ENCODE data around the gene DNMT3A. TPM values are rescaled to one million over a fixed set of nuclear protein-coding genes. Genes with fewer than 3 reads are reported as not detected.

The DNMT3A gene
- total RNA-seq, 1 experiment from 2014 or later: 17.7 TPM

GRCh38 chr2:25240636-25241035 lies 101.1 kb downstream of the DNMT3A start:
- no peak for DNase-seq (ENCODE audit: low read depth)

- DNase-seq (ENCODE audit: low read depth): no peak
Measured at GRCh38 chr2:25238920-25239319, 102.8 kb downstream of the DNMT3A start.

- DNase-seq (ENCODE audit: low read depth): no peak
Measured at GRCh38 chr2:25237764-25238163, 104.0 kb downstream of the DNMT3A start.

- DNase-seq (ENCODE audit: low read depth): no peak
Measured at GRCh38 chr2:25236736-25237135, 105.0 kb downstream of the DNMT3A start.

- DNase-seq (ENCODE audit: low read depth): no peak
Measured at GRCh38 chr2:25234738-25235137, 107.0 kb downstream of the DNMT3A start.

GRCh38 chr2:25233916-25234605 lies 107.7 kb downstream of the DNMT3A start:
- no peak for DNase-seq (ENCODE audit: low read depth)

GRCh38 chr2:25232248-25232825 lies 109.4 kb downstream of the DNMT3A start:
- no peak for DNase-seq (ENCODE audit: low read depth)

GRCh38 chr2:25230948-25231311 lies 110.8 kb downstream of the DNMT3A start:
- DNase-seq (ENCODE audit: low read depth): no peak

- DNase-seq (ENCODE audit: low read depth): no peak
Measured at GRCh38 chr2:25230198-25230947, 111.4 kb downstream of the DNMT3A start.

- DNase-seq (ENCODE audit: low read depth): no peak
Measured at GRCh38 chr2:25229279-25230197, 112.2 kb downstream of the DNMT3A start.

GRCh38 chr2:25228848-25229278 lies 112.9 kb downstream of the DNMT3A start:
- peak; percentile 87 for DNase-seq (ENCODE audit: low read depth)

GRCh38 chr2:25227576-25227975 lies 114.1 kb downstream of the DNMT3A start:
- no peak for DNase-seq (ENCODE audit: low read depth)

GRCh38 chr2:25226827-25227226 lies 114.9 kb downstream of the DNMT3A start:
- no peak for DNase-seq (ENCODE audit: low read depth)

GRCh38 chr2:25222477-25223121 lies 119.1 kb downstream of the DNMT3A start:
- DNase-seq (ENCODE audit: low read depth): no peak

GRCh38 chr2:25221579-25221978 lies 120.1 kb downstream of the DNMT3A start:
- no peak for DNase-seq (ENCODE audit: low read depth)

- DNase-seq (ENCODE audit: low read depth): no peak
Measured at GRCh38 chr2:25220313-25220712, 121.4 kb downstream of the DNMT3A start.

GRCh38 chr2:25219621-25220020 lies 122.1 kb downstream of the DNMT3A start:
- no peak for DNase-seq (ENCODE audit: low read depth)

- DNase-seq (ENCODE audit: low read depth): no peak
Measured at GRCh38 chr2:25218100-25218499, 123.6 kb downstream of the DNMT3A start.

GRCh38 chr2:25215948-25216679 lies 125.6 kb downstream of the DNMT3A start:
- no peak for DNase-seq (ENCODE audit: low read depth)

GRCh38 chr2:25215232-25215631 lies 126.5 kb downstream of the DNMT3A start:
- no peak for DNase-seq (ENCODE audit: low read depth)

GRCh38 chr2:25213229-25213628 lies 128.5 kb downstream of the DNMT3A start:
- DNase-seq (ENCODE audit: low read depth): no peak

Measured in Daoy (cell line).